ENCODE results near the gene CDCA4. TPM values are rescaled to one million over a fixed set of nuclear protein-coding genes. Genes with fewer than 3 reads are reported as not detected.

The CDCA4 gene
- polyA plus RNA-seq, 1 donor: 14.4 TPM

Other genes with a start within 250 kb of the CDCA4 start
- gene AKT1, start 225.3 kb downstream of the CDCA4 start, polyA plus RNA-seq (ENCODE audit: insufficient read length): 207 TPM
- 8.7 TPM for gene ZBTB42, start 220.0 kb downstream of the CDCA4 start, polyA plus RNA-seq (ENCODE audit: insufficient read length)
- gene CEP170B, start 155.8 kb downstream of the CDCA4 start, polyA plus RNA-seq (ENCODE audit: insufficient read length): 2.3 TPM
- gene PLD4, start 96.2 kb downstream of the CDCA4 start, polyA plus RNA-seq (ENCODE audit: insufficient read length): 5.7 TPM
- 12.7 TPM for gene AHNAK2, start 42.7 kb downstream of the CDCA4 start, polyA plus RNA-seq (ENCODE audit: insufficient read length)
- 4.5 TPM for gene CLBA1, start 35.3 kb downstream of the CDCA4 start, polyA plus RNA-seq (ENCODE audit: insufficient read length)
- 1.1 TPM for gene GPR132, start 44.3 kb upstream of the CDCA4 start, polyA plus RNA-seq (ENCODE audit: insufficient read length)
- 40.4 TPM for gene JAG2, start 147.7 kb upstream of the CDCA4 start, polyA plus RNA-seq (ENCODE audit: insufficient read length)
- 12.2 TPM for gene NUDT14, start 160.2 kb upstream of the CDCA4 start, polyA plus RNA-seq (ENCODE audit: insufficient read length)
- 34.6 TPM for gene BTBD6, start 227.4 kb upstream of the CDCA4 start, polyA plus RNA-seq (ENCODE audit: insufficient read length)

Measured in forelimb muscle (tissue), 1 donor.